Astrocyte (in vitro differentiated cells and primary cell): ENCODE results near the gene ANTXR1. TPM values are rescaled to one million over a fixed set of nuclear protein-coding genes. Genes with fewer than 3 reads are reported as not detected.

Experiments
- DNase-seq: peaks from one replicate; pipeline ENCODE4 v3.0.0-alpha.2; 2010; ENCODE audit warnings: low read depth
- FAIRE-seq: peaks from 2 replicates; lab custom pipeline; 2011; peaks lifted over from hg19 to GRCh38; lab: Jason Lieb, UNC
- H2AFZ ChIP-seq: 2 replicates; pipeline ENCODE4 v1.6.0; 2012; ENCODE audit warnings: low read depth, low read length, inconsistent platforms
- H3K27ac ChIP-seq: 2 replicates; pipeline ENCODE4 v1.5.1; 2011; ENCODE audit warnings: low read depth, low read length, inconsistent platforms
- H3K27me3 ChIP-seq: 2 replicates; pipeline ENCODE4 v1.6.0; 2011; ENCODE audit warnings: low read length, inconsistent platforms; ENCODE audit not compliant: insufficient read depth
- H3K36me3 ChIP-seq: 2 replicates; pipeline ENCODE4 v1.5.1; 2011; ENCODE audit warnings: low read length, inconsistent platforms; ENCODE audit not compliant: insufficient read depth
- H3K4me1 ChIP-seq: 2 replicates; pipeline ENCODE4 v1.5.1; 2011; ENCODE audit warnings: low read length, inconsistent platforms; ENCODE audit not compliant: insufficient read depth
- H3K4me2 ChIP-seq: 2 replicates; pipeline ENCODE4 v1.6.0; 2012; ENCODE audit warnings: low read length, inconsistent platforms
- H3K4me3 ChIP-seq: 2 replicates; pipeline ENCODE4 v1.5.1; 2011; ENCODE audit warnings: low read depth, mild to moderate bottlenecking, low read length, inconsistent platforms; ENCODE audit not compliant: insufficient read depth
- H3K79me2 ChIP-seq: 2 replicates; pipeline ENCODE4 v1.6.0; 2012; ENCODE audit warnings: mild to moderate bottlenecking, low read length, inconsistent platforms; ENCODE audit not compliant: insufficient read depth
- H3K9ac ChIP-seq: 2 replicates; pipeline ENCODE4 v1.6.0; 2012; ENCODE audit warnings: mild to moderate bottlenecking, low read length, inconsistent platforms
- H3K9me3 ChIP-seq: 2 replicates; pipeline ENCODE4 v1.5.1; 2012; ENCODE audit warnings: low read depth, mild to moderate bottlenecking, low read length, inconsistent platforms; ENCODE audit not compliant: insufficient read depth
- H4K20me1 ChIP-seq: 2 replicates; pipeline ENCODE4 v1.6.0; 2012; ENCODE audit warnings: low read length, inconsistent platforms; ENCODE audit not compliant: insufficient read depth
- H3K27ac Mint-ChIP-seq: one replicate; pipeline ENCODE4 v1.8.0; 2021; ENCODE audit warnings: mild to moderate bottlenecking, mixed read lengths; ENCODE audit not compliant: unreplicated experiment
- H3K27me3 Mint-ChIP-seq: one replicate; pipeline ENCODE4 v1.8.0; 2021; ENCODE audit warnings: low read depth, mixed read lengths; ENCODE audit not compliant: unreplicated experiment
- H3K36me3 Mint-ChIP-seq: one replicate; pipeline ENCODE4 v1.8.0; 2021; ENCODE audit warnings: low read depth, mixed read lengths; ENCODE audit not compliant: unreplicated experiment
- H3K4me1 Mint-ChIP-seq: one replicate; pipeline ENCODE4 v1.8.0; 2021; ENCODE audit warnings: low read depth, mixed read lengths; ENCODE audit not compliant: unreplicated experiment
- H3K4me3 Mint-ChIP-seq: one replicate; pipeline ENCODE4 v1.8.0; 2021; ENCODE audit warnings: mild to moderate bottlenecking, moderate library complexity, mixed read lengths; ENCODE audit not compliant: unreplicated experiment
- H3K9me3 Mint-ChIP-seq: one replicate; pipeline ENCODE4 v1.8.0; 2021; ENCODE audit warnings: mild to moderate bottlenecking, mixed read lengths; ENCODE audit not compliant: unreplicated experiment
- EZH2 ChIP-seq: IDR thresholded peaks from 2 replicates; pipeline ENCODE4 v1.6.1; 2012; ENCODE audit warnings: mild to moderate bottlenecking, low read length, inconsistent platforms; ENCODE audit not compliant: insufficient read depth
- total RNA-seq: library from RNA; stranded (reverse); gene quantifications from 2 replicates; pipeline ENCODE4 v1.2.1, GENCODE V29; 2021
- TF ChIP-seq, protein P1 (sequence below): IDR thresholded peaks from 2 replicates; pipeline ENCODE4 v1.5.1; 2011; ENCODE audit warnings: low read depth, mild to moderate bottlenecking, inconsistent platforms, low read length, moderate library complexity; ENCODE audit not compliant: insufficient read depth

The ANTXR1 gene
- total RNA-seq, 1 donor from 2014 or later = 67.8 TPM

- Mint-ChIP-seq H3K9me3 (no peaks in the 10 kb centered on the region), H3K27ac (no peak overlapping the region), H3K4me3 (no peak overlapping the region), H3K36me3 (peaks cover 6% of the 10 kb centered on the region), H3K4me1 (no peaks in the 10 kb centered on the region), H3K27me3 (no peaks in the 10 kb centered on the region)
- Histone ChIP-seq H3K9ac (no peak overlapping the region), H2AFZ (no peak overlapping the region), H3K79me2 (no peaks in the 10 kb centered on the region), H4K20me1 (no peaks in the 10 kb centered on the region), H3K4me2 (no peak overlapping the region), H3K27me3 (no peaks in the 10 kb centered on the region), H3K4me1 (peaks cover 17% of the 10 kb centered on the region), H3K36me3 (peaks cover 6% of the 10 kb centered on the region), H3K4me3 (no peak overlapping the region), H3K27ac (no peak overlapping the region), H3K9me3 (no peaks in the 10 kb centered on the region)
- no peak for TF ChIP-seq EZH2
- TF ChIP-seq, protein P1, sequence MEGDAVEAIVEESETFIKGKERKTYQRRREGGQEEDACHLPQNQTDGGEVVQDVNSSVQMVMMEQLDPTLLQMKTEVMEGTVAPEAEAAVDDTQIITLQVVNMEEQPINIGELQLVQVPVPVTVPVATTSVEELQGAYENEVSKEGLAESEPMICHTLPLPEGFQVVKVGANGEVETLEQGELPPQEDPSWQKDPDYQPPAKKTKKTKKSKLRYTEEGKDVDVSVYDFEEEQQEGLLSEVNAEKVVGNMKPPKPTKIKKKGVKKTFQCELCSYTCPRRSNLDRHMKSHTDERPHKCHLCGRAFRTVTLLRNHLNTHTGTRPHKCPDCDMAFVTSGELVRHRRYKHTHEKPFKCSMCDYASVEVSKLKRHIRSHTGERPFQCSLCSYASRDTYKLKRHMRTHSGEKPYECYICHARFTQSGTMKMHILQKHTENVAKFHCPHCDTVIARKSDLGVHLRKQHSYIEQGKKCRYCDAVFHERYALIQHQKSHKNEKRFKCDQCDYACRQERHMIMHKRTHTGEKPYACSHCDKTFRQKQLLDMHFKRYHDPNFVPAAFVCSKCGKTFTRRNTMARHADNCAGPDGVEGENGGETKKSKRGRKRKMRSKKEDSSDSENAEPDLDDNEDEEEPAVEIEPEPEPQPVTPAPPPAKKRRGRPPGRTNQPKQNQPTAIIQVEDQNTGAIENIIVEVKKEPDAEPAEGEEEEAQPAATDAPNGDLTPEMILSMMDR = no peak
- DNase-seq (no peak), FAIRE-seq (no peak)
Measured at GRCh38 chr2:69250981-69251380, 238.0 kb downstream of the ANTXR1 start.

- no peaks in the 10 kb centered on the region for H3K9me3 Mint-ChIP-seq
- Histone ChIP-seq H3K4me3 (no peak overlapping the region), H3K27me3 (no peaks in the 10 kb centered on the region), H3K4me2 (no peak overlapping the region), H2AFZ (no peak overlapping the region), H3K9me3 (no peaks in the 10 kb centered on the region), H3K9ac (no peak overlapping the region), H3K4me1 (peaks cover 17% of the 10 kb centered on the region), H4K20me1 (no peaks in the 10 kb centered on the region), H3K27ac (no peak overlapping the region), H3K36me3 (no peaks in the 10 kb centered on the region), H3K79me2 (no peaks in the 10 kb centered on the region)
- no peak for FAIRE-seq
- H3K36me3 Mint-ChIP-seq = peaks cover 2% of the 10 kb centered on the region
- TF ChIP-seq, protein P1 = no peak
- TF ChIP-seq EZH2 = no peak
- peaks cover 4% of the 10 kb centered on the region for H3K27me3 Mint-ChIP-seq
- no peak for DNase-seq
- H3K27ac Mint-ChIP-seq = no peak overlapping the region
- H3K4me3 Mint-ChIP-seq = no peak overlapping the region
- no peaks in the 10 kb centered on the region for H3K4me1 Mint-ChIP-seq
Measured at GRCh38 chr2:69251943-69252342, 239.0 kb downstream of the ANTXR1 start.

DNA sequence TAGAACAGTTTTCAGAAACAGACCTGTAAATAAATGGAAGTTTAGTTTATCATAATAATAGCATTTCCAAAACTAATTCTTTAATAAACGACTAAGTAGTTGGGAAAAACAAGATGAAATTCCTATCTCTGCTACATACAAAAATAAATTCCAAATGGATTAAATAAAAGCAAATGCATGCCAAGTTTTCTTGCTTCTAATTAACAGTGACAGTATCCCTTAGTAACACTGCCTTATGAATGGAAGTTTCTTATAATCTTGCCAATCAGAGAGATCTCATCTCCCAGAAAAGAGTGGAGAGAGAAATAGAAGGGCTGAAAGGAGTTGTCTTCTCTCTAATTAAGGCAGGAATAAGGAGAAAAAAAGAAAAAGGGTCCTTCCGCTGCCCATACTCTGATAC, 240.1 kb downstream of the ANTXR1 start:
- Mint-ChIP-seq H3K4me3 (no peak overlapping the region), H3K27me3 (peaks cover 6% of the 10 kb centered on the region), H3K36me3 (no peaks in the 10 kb centered on the region), H3K9me3 (peaks cover 4% of the 10 kb centered on the region), H3K4me1 (no peaks in the 10 kb centered on the region), H3K27ac (no peak overlapping the region)
- FAIRE-seq (no peak), DNase-seq (peak; percentile 61)
- no peak overlapping the region for H3K4me3 ChIP-seq
- no peak overlapping the region for H2AFZ ChIP-seq
- peaks cover 17% of the 10 kb centered on the region for H3K4me1 ChIP-seq
- H3K27ac ChIP-seq = peak overlapping the region; percentile 79
- peak overlapping the region; percentile 42 for H3K9ac ChIP-seq
- no peaks in the 10 kb centered on the region for H3K27me3 ChIP-seq
- H3K9me3 ChIP-seq = no peaks in the 10 kb centered on the region
- no peaks in the 10 kb centered on the region for H4K20me1 ChIP-seq
- no peak for TF ChIP-seq EZH2
- H3K4me2 ChIP-seq = peak overlapping the region; percentile 40
- H3K36me3 ChIP-seq = no peaks in the 10 kb centered on the region
- no peaks in the 10 kb centered on the region for H3K79me2 ChIP-seq
